Loucy (cell line): ENCODE measurements around the gene SFTPB.

Source experiments
- H2AFZ ChIP-seq: fragments of 200-600 bp; sonication (generic); 2 replicates; pipeline ENCODE4 v1.6.0; 2016; ENCODE audit warnings: antibody characterized with exemption, mild to moderate bottlenecking, low read length, moderate library complexity
- H3F3A ChIP-seq: fragments of 200-600 bp; 2 replicates; pipeline ENCODE4 v1.6.0; 2016; ENCODE audit warnings: antibody characterized with exemption, low read depth, mild to moderate bottlenecking
- H3K27me3 ChIP-seq: fragments of 200-600 bp; sonication (generic); 2 replicates; pipeline ENCODE4 v1.6.1; 2014; ENCODE audit warnings: low read length, mild to moderate bottlenecking; ENCODE audit not compliant: insufficient read depth, poor library complexity, severe bottlenecking
- H3K36me3 ChIP-seq: fragments of 200-600 bp; sonication (generic); 2 replicates; pipeline ENCODE4 v1.6.1; 2016; ENCODE audit warnings: low read length; ENCODE audit not compliant: insufficient read depth
- H3K4me1 ChIP-seq: fragments of 200-600 bp; sonication (generic); 2 replicates; pipeline ENCODE4 v1.5.1; 2014; ENCODE audit warnings: low read length, mild to moderate bottlenecking; ENCODE audit not compliant: insufficient read depth, poor library complexity, severe bottlenecking
- H3K4me2 ChIP-seq: fragments of 200-600 bp; sonication (generic); 2 replicates; pipeline ENCODE4 v1.6.0; 2014; ENCODE audit warnings: antibody characterized with exemption, low read length, low read depth, mild to moderate bottlenecking; ENCODE audit not compliant: poor library complexity, severe bottlenecking
- H3K4me3 ChIP-seq: fragments of 200-600 bp; sonication (generic); 2 replicates; pipeline ENCODE4 v1.5.1; 2014; ENCODE audit warnings: low read length, mild to moderate bottlenecking, mixed read lengths; ENCODE audit not compliant: poor library complexity, severe bottlenecking
- H3K79me2 ChIP-seq: fragments of 200-600 bp; sonication (generic); 2 replicates; pipeline ENCODE4 v1.6.1; 2014; ENCODE audit warnings: low read length; ENCODE audit not compliant: insufficient read depth
- H3K9ac ChIP-seq: fragments of 200-600 bp; sonication (generic); 2 replicates; pipeline ENCODE4 v1.6.0; 2014; ENCODE audit warnings: mild to moderate bottlenecking, low read depth, low read length, moderate library complexity; ENCODE audit not compliant: poor library complexity, severe bottlenecking
- H3K9me2 ChIP-seq: fragments of 200-600 bp; sonication (generic); replicated peaks from 2 replicates; pipeline ENCODE4 v1.6.1; 2016; ENCODE audit warnings: low read depth, low read length, mixed read lengths
- H3K9me3 ChIP-seq: fragments of 200-600 bp; sonication (generic); 2 replicates; pipeline ENCODE4 v1.6.1; 2014; ENCODE audit warnings: mild to moderate bottlenecking, antibody characterized with exemption, low read length, low read depth; ENCODE audit not compliant: insufficient read depth
- H4K20me1 ChIP-seq: fragments of 200-600 bp; sonication (generic); 2 replicates; pipeline ENCODE4 v1.6.0; 2014; ENCODE audit warnings: antibody characterized with exemption, low read length, mild to moderate bottlenecking; ENCODE audit not compliant: insufficient read depth, poor library complexity, severe bottlenecking
- EZH2phosphoT487 ChIP-seq: fragments of 200-600 bp; IDR thresholded peaks from 2 replicates; pipeline ENCODE4 v1.6.1; 2018; ENCODE audit warnings: antibody characterized with exemption, mild to moderate bottlenecking, moderate library complexity, borderline replicate concordance
- TF ChIP-seq, protein P1 (sequence below): fragments of 200-600 bp; sonication (generic); conservative IDR thresholded peaks from 2 replicates; pipeline ENCODE4 v1.5.1; 2014; ENCODE audit warnings: mild to moderate bottlenecking, antibody characterized with exemption, low read length

Gene SFTPB

DNA sequence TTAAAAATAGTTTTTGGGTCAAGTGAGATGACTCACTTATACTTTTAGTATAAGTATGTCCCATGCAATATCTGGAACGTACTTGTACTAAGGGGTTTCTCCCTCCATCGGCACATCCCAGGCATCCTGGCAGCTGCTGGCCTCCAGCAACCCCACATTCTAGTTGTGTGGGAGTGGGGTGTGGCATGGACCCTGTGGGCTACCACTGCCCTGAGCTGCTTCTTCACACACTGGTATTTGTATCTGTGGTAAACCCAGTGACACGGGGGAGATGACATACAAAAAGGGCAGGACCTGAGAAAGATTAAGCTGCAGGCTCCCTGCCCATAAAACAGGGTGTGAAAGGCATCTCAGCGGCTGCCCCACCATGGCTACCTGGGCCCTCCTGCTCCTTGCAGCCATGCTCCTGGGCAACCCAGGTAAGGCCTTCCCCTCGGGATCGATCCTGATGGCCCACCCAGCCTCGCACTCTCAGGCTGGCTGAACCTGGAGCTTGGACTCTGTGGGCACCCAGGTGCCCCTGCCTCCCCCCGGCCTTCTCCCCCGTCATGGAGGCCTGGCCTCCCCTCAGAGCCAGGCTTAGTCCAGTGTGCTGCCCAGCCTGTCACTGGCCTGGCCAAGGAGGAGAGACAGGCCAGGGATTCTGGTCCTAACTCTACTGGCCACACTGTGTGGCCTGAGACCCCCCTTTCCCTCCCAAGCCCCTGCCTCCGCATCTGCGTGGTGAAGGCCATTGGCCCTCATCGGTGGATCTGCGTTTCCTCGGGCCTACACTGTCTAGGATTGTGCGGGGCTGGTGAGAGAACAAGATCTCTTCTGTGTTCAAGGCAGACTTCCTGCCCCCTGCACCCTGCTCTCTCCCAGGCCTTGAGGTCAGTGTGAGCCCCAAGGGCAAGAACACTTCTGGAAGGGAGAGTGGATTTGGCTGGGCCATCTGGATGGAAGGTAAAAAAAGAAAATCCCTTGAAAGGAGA, 26.3 kb upstream of the SFTPB start, which contains the start of gene GNLY:
TSS of gene GNLY (plus strand) at position 307 of the 974 bp plus-strand sequence. CDS start at position 368, 61 bp downstream.
- Histone ChIP-seq H3K9me3 (no peaks in the 10 kb centered on the region), H2AFZ (no peak within 1 kb of the TSS), H3K9me2 (no peaks in the 10 kb centered on the region), H3F3A (no peaks in the 10 kb centered on the region), H4K20me1 (no peaks in the 10 kb centered on the region), H3K36me3 (no peaks in the 10 kb centered on the region), H3K9ac (no peak within 1 kb of the TSS), H3K79me2 (no peaks in the 10 kb centered on the region), H3K4me2 (no peak within 1 kb of the TSS), H3K4me3 (no peak within 1 kb of the TSS), H3K4me1 (peaks cover 9% of the 10 kb centered on the region), H3K27me3 (no peaks in the 10 kb centered on the region)
- no peak for TF ChIP-seq EZH2phosphoT487
- TF ChIP-seq, protein P1, sequence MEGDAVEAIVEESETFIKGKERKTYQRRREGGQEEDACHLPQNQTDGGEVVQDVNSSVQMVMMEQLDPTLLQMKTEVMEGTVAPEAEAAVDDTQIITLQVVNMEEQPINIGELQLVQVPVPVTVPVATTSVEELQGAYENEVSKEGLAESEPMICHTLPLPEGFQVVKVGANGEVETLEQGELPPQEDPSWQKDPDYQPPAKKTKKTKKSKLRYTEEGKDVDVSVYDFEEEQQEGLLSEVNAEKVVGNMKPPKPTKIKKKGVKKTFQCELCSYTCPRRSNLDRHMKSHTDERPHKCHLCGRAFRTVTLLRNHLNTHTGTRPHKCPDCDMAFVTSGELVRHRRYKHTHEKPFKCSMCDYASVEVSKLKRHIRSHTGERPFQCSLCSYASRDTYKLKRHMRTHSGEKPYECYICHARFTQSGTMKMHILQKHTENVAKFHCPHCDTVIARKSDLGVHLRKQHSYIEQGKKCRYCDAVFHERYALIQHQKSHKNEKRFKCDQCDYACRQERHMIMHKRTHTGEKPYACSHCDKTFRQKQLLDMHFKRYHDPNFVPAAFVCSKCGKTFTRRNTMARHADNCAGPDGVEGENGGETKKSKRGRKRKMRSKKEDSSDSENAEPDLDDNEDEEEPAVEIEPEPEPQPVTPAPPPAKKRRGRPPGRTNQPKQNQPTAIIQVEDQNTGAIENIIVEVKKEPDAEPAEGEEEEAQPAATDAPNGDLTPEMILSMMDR: no peak

DNA sequence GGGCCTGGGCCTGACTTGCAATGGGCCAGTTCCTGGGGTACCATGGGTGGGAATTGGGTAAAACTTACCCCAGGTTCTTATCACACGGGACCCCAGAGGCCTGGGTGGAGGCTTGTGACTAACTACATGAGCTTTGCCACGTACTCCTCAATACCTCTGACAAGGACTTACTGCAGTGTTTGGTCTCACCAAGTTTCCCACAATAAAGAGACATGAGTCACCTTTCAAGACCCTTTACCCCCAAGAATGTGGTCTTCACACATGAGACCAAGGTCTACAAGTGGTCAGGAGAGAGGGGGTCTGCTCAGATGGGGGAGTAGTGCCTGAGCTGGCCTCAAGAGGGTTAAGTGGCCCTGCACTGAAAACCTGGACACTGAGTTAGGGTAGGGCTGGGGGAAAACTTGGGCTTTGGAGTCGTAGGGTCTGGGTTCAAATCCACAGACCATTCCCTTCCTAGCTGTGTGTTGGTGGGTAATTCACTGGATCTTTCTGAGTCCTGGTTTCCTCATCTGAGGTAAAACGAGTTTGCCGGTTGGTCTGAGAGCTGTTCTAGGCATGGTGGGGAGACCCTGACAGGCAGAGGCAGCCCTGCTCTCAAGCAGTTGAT, 24.1 kb upstream of the SFTPB start:
- Histone ChIP-seq H3K9ac (no peak overlapping the region), H3K9me3 (no peaks in the 10 kb centered on the region), H3K4me2 (no peak overlapping the region), H3K9me2 (no peaks in the 10 kb centered on the region), H3K4me1 (no peaks in the 10 kb centered on the region), H3K36me3 (no peaks in the 10 kb centered on the region), H3K79me2 (no peaks in the 10 kb centered on the region), H3K4me3 (no peak overlapping the region), H3K27me3 (no peaks in the 10 kb centered on the region), H4K20me1 (no peaks in the 10 kb centered on the region), H3F3A (no peaks in the 10 kb centered on the region), H2AFZ (no peak overlapping the region)
- TF ChIP-seq, protein P1: no peak
- TF ChIP-seq EZH2phosphoT487: no peak

DNA sequence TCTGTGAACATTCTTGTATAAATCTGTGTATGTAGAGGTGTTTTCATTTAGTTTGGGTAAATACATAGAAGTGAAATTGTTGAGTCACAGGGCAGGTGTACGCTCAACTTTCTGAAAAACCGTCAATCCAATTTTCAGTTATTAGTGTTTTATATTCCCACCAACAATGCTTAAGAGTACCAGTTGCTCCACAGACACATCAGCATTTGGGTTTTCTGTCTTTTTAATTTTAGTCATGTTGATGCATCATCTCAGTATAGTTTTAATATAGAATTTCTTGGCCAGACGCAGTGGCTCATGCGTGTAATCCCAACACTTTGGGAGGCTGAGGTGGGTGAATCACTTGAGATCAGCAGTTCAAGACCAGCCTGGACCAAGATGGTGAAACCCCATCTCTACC, 22.9 kb upstream of the SFTPB start:
- Histone ChIP-seq H4K20me1 (no peaks in the 10 kb centered on the region), H3K4me3 (no peak overlapping the region), H3K9ac (no peak overlapping the region), H3F3A (no peaks in the 10 kb centered on the region), H3K27me3 (no peaks in the 10 kb centered on the region), H3K9me2 (no peaks in the 10 kb centered on the region), H3K4me2 (no peak overlapping the region), H3K9me3 (no peaks in the 10 kb centered on the region), H3K79me2 (no peaks in the 10 kb centered on the region), H2AFZ (no peak overlapping the region), H3K4me1 (no peaks in the 10 kb centered on the region), H3K36me3 (no peaks in the 10 kb centered on the region)
- TF ChIP-seq, protein P1: no peak
- TF ChIP-seq EZH2phosphoT487: no peak
